Thyroid gland (tissue), 4 donors: ENCODE data around the gene KDM2B. TPM values are rescaled to one million over a fixed set of nuclear protein-coding genes. Genes with fewer than 3 reads are reported as not detected.
A peak's percentile ranks its signal among the peaks of the same experiment; 100 is the strongest.

ENCODE experiments used
- DNase-seq, 2 donors: peaks; one replicate each; pipeline ENCODE4 v3.0.0-alpha.2; 2019
- H3K27ac ChIP-seq, 3 donors: fragments of 200-600 bp; sonication (generic); 1 replicate in 2 of 3; 2 replicates in 1 of 3; pipeline ENCODE4 v1.5.1; 2016 to 2019; ENCODE audit warnings: mild to moderate bottlenecking in 1 of 3, moderate library complexity in 1 of 3
- H3K27me3 ChIP-seq: fragments of 200-600 bp; sonication (generic); one replicate; pipeline ENCODE4 v1.5.1; 2019
- H3K36me3 ChIP-seq, 2 donors: fragments of 200-600 bp; sonication (generic); one replicate each; pipeline ENCODE4 v1.5.1; 2016 to 2019
- H3K4me1 ChIP-seq, 2 donors: fragments of 200-600 bp; sonication (generic); one replicate each; pipeline ENCODE4 v1.5.1; 2017 to 2019
- H3K4me3 ChIP-seq, 3 donors: fragments of 200-600 bp; sonication (generic); replicated peaks in 1 of 3; 1 replicate in 2 of 3; 2 replicates in 1 of 3; pipeline ENCODE4 v1.5.1; 2016; ENCODE audit warnings: mild to moderate bottlenecking in 1 of 3
- H3K9me3 ChIP-seq: fragments of 200-600 bp; sonication (generic); one replicate; pipeline ENCODE4 v1.5.1; 2017
- CTCF ChIP-seq, 6 experiments: fragments of 200-600 bp in 3 of 6; fragments of 450-650 bp in 3 of 6; sonication (generic) in 3 of 6; IDR thresholded peaks; one replicate each; pipeline ENCODE4 v1.5.1; 2016 to 2019; ENCODE audit warnings: antibody characterized with exemption in 6 of 6, mild to moderate bottlenecking in 2 of 6, inconsistent platforms in 1 of 6, moderate library complexity in 1 of 6
- POLR2A ChIP-seq, 2 donors: fragments of 450-650 bp; IDR thresholded peaks; one replicate each; pipeline ENCODE4 v1.6.1; 2017; ENCODE audit warnings: antibody characterized with exemption in 2 of 2, mild to moderate bottlenecking in 2 of 2, moderate library complexity in 1 of 2
- WGBS, 2 donors: methylation state at CpG; one replicate each; pipeline ENCODE4 v1.1.5; 2017; 5-methylcytosine and 5-hydroxymethylcytosine counted together
- intact Hi-C: fragments of 100-400 bp; cut with DNase I; formaldehyde crosslinking; loops from one replicate; pipeline ENCODE4 v1.15.1; 2023
- total RNA-seq, 4 donors: library from RNA; depleted of rRNA; stranded (reverse); fragments of >200 nt; gene quantifications; one replicate each; pipeline ENCODE4 v1.2.3, GENCODE V29; 2016

Gene KDM2B
- total RNA-seq, 4 donors from 2014 or later = 15.5 to 32.1 (median 21.2) TPM

DNA sequence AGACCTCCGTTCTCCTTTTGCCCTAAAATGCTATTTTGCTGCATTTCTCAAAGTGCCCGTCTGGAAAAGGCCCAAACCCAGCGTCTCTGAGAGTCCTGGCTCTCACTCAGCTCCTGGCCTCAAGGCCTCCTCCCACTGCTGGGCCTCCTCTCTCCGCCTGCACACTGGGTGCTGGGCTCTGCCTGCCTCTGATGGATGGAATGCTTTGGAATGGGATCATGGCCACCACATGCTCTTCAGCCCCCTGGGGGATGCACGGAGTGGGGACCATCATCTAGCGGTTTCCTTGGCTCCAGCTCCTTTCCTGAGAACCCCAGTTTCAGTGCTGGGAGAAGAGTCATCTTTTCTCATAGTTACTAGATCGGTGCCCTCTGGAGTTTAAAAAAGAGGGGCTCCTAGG is 65.2 kb downstream of the KDM2B start:
- no peak for TF ChIP-seq POLR2A (IDR thresholded peaks at IDR 0.05)
- TF ChIP-seq CTCF (IDR thresholded peaks at IDR 0.05) = no peak
- Histone ChIP-seq H3K4me3 (no peak overlapping the region), H3K9me3 (no peaks in the 10 kb centered on the region), H3K36me3 (peaks cover 0 to 2% of the 10 kb centered on the region in 2 donors), H3K27me3 (no peaks in the 10 kb centered on the region), H3K4me1 (peaks cover 0 to 2% of the 10 kb centered on the region in 2 donors), H3K27ac (no peak overlapping the region)
- intact Hi-C loops = no loop called here
- no peak for DNase-seq
- 74 to 83% methylated on average over 5 to 6 of the region's 7 CpGs for WGBS, 2 donors

- no peak overlapping the region for H3K27ac ChIP-seq
- intact Hi-C loops = no loop called here
- TF ChIP-seq CTCF (IDR thresholded peaks at IDR 0.05) = no peak
- no peak for TF ChIP-seq POLR2A (IDR thresholded peaks at IDR 0.05)
- H3K36me3 ChIP-seq = peaks cover 2% of the 10 kb centered on the region in 2 donors
- H3K9me3 ChIP-seq = no peaks in the 10 kb centered on the region
- H3K4me1 ChIP-seq = peaks cover 0 to 2% of the 10 kb centered on the region in 2 donors
- H3K4me3 ChIP-seq = no peak overlapping the region
- H3K27me3 ChIP-seq = no peaks in the 10 kb centered on the region
- DNase-seq = no peak
- WGBS, 2 donors = 61 to 66% methylated on average over 12 to 16 of the region's 16 CpGs
Observed at GRCh38 chr12:121514184-121514742, 66.6 kb downstream of the KDM2B start.

- intact Hi-C loops = no loop called here
- H3K9me3 ChIP-seq = no peaks in the 10 kb centered on the region
- peak; percentile 65 to 72 for DNase-seq
- WGBS, 2 donors = 79 to 91% methylated on average over 14 to 15 of the region's 17 CpGs
- no peaks in the 10 kb centered on the region for H3K27me3 ChIP-seq
- peaks cover 0 to 2% of the 10 kb centered on the region in 2 donors for H3K4me1 ChIP-seq
- H3K36me3 ChIP-seq = peaks cover 6% of the 10 kb centered on the region in 2 donors
- TF ChIP-seq CTCF (IDR thresholded peaks at IDR 0.05) (no peak), POLR2A (IDR thresholded peaks at IDR 0.05) (no peak)
- no peak overlapping the region for H3K4me3 ChIP-seq
- no peak overlapping the region for H3K27ac ChIP-seq
Observed at GRCh38 chr12:121513464-121514183, 67.2 kb downstream of the KDM2B start.

GRCh38 chr12:121512561-121512960 is 68.3 kb downstream of the KDM2B start:
- H3K27ac ChIP-seq = no peak overlapping the region
- H3K36me3 ChIP-seq = peaks cover 6 to 9% of the 10 kb centered on the region in 2 donors
- 90 to 92% methylated on average over 10 to 11 of the region's 12 CpGs for WGBS, 2 donors
- DNase-seq = no peak
- intact Hi-C loops = no loop called here
- H3K4me3 ChIP-seq = no peak overlapping the region
- H3K4me1 ChIP-seq = peaks cover 0 to 2% of the 10 kb centered on the region in 2 donors
- H3K9me3 ChIP-seq = no peaks in the 10 kb centered on the region
- TF ChIP-seq POLR2A (IDR thresholded peaks at IDR 0.05) (no peak), CTCF (IDR thresholded peaks at IDR 0.05) (no peak)
- H3K27me3 ChIP-seq = no peaks in the 10 kb centered on the region

DNA sequence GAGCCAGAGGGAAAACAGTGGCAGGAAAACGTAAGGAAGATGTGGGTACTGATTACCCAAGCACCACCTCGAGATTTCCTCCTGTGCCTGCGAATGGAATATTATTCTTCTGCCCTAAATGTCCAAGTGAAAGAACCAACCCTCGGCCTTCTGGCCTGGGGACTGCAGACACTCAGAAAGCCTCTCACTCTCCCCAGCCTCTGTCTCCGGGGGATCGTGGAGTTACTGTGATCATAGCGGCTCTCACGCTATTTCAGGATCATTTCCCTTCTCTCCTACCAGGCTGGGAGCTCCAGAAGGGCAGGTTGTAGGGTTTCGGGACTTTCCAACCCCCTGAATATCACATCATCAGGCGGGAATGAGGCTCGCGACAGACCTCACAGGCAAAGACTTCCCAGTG is 68.9 kb downstream of the KDM2B start:
- Histone ChIP-seq H3K4me3 (no peak overlapping the region), H3K27ac (no peak overlapping the region), H3K36me3 (peaks cover 6 to 9% of the 10 kb centered on the region in 2 donors), H3K9me3 (no peaks in the 10 kb centered on the region), H3K4me1 (peaks cover 0 to 2% of the 10 kb centered on the region in 2 donors), H3K27me3 (no peaks in the 10 kb centered on the region)
- WGBS, 2 donors = 77 to 86% methylated on average over 12 of the region's 12 CpGs
- intact Hi-C loops = no loop called here
- no peak for DNase-seq
- no peak for TF ChIP-seq CTCF (IDR thresholded peaks at IDR 0.05)
- TF ChIP-seq POLR2A (IDR thresholded peaks at IDR 0.05) = no peak
